GM21717 (cell line): ENCODE data around the gene ASPHD2.

Source experiments
- ATAC-seq: cut with Tn5 transposase; IDR thresholded peaks from one replicate; pipeline ENCODE4 v1.9.1; 2021; ENCODE audit warnings: mild to moderate bottlenecking, moderate library complexity; ENCODE audit not compliant: unreplicated experiment

Gene ASPHD2

GRCh38 chr22:26471522-26471921 lies 42.5 kb downstream of the ASPHD2 start:
- no peak for ATAC-seq

DNA sequence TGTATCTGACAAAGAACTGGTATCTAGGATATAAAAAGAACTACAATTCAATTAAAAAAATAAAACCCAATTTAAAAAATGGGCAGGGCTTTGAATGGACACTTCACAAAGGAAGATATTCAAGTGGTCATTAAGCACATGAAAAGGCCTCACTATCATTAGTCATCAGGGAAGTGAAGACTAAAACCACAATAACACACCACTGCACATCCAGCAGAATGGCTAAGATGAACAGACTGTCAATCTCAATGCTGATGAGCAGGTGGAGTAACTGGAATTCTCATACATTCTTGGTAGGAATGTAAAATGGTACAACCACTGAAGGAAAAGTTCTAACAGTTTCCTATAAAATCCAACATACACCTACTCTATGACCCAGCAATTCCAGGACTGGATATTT lies 45.6 kb downstream of the ASPHD2 start:
- ATAC-seq = no peak

DNA sequence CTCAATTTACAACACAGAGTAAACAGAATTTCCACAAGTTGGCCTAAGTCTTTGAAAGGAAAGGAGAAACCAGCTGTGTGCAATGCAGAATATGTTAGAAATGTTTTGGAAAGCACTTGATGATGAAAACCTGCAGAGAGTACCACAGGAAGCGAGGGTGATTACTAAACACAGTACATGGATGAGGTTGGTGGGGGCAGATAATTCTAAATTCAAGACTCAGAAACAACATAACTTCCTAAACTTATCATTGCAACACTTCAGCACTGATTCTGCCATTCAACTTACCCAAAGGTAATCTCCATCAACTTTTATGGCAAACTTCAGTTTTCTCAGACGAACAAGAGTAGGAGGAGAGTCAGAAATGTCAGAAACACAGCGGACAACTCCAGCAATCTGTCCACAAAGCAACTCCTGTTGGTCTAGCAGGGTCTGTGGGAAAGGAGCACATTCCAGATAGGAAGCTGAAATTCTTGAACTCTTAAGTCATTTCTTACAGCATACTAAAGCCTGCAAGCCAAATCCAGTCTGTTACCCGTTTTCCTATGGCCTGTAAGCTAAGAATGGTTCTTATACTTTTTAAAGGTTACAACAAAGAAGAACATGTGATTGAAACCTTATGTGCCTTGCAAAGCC lies 47.8 kb downstream of the ASPHD2 start:
- ATAC-seq = no peak

GRCh38 chr22:26477341-26477731 lies 48.3 kb downstream of the ASPHD2 start:
- ATAC-seq = no peak

- ATAC-seq = no peak
Observed at GRCh38 chr22:26479043-26479791, 50.2 kb downstream of the ASPHD2 start.

GRCh38 chr22:26479792-26480610 lies 50.9 kb downstream of the ASPHD2 start:
- ATAC-seq = no peak

DNA sequence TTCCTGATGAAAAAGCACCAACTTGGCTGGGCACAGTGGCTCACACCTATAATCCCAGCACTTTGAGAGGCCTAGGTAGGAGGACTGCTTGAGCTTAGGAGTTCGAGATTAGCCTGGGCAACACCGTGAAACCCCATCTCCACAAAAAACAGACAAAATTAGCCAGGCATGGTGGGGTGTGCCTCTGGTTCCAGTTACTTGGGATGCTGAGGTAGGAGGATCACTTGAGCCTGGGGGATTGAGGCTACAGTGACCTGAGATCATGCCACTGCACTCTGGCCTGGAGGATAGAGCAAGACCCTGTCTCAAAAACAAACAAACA lies 51.5 kb downstream of the ASPHD2 start:
- no peak for ATAC-seq

GRCh38 chr22:26481112-26481693 lies 52.1 kb downstream of the ASPHD2 start:
- ATAC-seq = no peak

DNA sequence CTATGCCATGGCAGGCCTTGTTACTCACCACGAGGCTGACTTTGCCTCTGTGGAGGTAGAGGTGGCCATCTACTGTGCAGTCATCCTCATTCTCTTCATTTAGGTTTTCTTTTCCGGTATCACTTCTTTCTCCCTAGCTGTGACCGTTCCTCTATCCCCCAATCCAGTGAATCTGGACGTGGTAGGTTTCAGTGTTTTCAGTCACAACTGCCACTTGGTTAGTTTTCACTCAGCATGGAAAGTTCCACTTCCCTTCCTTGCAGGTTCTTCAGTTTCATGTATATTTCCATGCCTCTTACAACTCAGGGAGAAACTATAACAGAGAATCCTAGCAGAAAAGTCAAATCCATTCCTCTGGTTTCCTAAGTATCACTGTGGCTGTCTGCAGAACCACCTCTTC lies 52.6 kb downstream of the ASPHD2 start:
- ATAC-seq = no peak

DNA sequence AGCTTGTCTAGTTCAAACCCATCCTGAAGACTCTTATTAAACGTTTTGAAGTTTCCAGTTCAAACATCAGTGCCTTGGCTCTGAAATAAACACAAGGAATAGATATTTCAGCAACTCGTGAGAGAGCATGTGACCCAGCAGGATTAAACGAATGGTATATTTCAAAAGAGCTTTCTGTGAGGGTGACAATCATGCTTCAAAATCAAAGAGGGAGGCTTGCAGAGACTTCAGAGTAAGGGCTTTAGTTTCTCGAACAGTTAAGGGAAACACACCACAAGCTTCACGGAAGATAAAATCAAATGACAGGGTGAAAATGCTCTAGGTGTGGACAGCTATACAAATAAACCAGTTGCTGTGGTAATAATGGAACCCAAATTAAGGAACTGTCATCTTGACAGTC lies 53.1 kb downstream of the ASPHD2 start:
- ATAC-seq = no peak

DNA sequence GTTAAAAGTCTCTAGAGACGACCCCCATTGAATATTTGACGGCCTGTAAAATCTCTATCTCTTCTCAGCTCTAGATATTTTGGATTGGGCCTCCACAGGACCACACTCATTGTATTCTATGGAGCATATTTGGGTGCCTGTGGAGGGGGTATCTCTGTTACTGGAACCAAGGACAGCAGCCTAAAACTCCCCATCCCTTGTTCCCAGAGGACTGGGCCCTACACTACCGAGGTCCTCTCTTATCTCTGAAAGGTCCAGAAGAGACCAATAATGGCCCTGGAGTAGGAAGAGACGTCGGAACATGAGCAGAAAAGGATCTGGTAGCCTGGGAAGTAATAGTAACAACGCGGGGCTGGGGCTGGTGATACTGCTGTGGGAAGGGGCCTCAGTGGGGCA lies 54.0 kb downstream of the ASPHD2 start:
- ATAC-seq = no peak

DNA sequence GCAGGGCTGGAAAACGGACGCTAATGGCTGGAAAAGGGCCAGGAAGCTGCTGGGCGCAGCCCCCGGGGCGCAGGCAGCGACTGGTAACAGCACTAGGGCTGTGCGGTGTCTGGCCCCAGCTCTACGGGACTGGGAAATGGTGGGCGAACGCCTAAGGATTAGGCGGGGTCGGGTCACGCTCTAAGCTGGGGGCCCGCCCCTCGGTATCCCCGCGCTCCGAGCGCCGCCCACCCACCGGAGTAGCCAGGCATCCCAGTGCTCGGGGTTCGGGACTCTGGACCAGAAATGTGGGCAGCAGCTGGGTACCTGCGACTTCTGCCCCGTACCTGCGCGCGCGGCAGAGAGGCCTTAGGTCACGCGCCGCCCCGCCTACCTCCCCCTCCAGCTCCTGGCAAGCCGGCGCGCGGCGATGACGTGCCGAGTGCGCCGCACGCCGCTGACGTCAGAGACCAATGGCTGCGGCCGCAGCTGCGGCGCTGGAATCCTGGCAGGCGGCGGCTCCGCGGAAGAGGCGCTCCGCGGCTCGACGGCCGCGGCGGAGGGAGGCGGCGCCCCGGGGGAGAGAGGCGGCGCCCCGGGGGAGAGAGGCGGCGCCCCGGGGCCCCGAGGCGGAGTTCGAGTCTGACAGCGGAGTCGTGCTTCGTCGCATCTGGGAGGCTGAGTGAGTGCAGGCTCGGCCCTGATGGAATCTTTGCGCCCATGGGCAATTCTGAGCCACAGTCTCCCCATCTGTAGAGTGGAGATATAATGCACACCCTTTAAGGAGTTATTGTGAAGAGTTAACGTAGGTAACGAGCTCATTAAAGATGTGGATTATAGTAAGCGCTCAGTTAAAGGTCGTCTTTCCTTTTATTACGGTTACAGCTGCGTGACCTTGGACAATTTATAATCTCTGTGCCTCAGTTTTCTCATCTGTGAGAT lies 54.6 kb downstream of the ASPHD2 start, which contains the start of the genes HPS4 and SRRD:
Gene HPS4 (minus strand): TSS at position 345 of the 921 bp plus-strand sequence. CDS start 2,021 bp downstream, outside the sequence.
Gene SRRD (plus strand): TSS at position 439 of the 921 bp plus-strand sequence. CDS start 14 bp downstream, at position 453.
- peak; percentile 45 for ATAC-seq

- ATAC-seq = no peak
Observed at GRCh38 chr22:26484360-26484706, 55.3 kb downstream of the ASPHD2 start.

- ATAC-seq = no peak
Observed at GRCh38 chr22:26485013-26485412, 56.0 kb downstream of the ASPHD2 start.

DNA sequence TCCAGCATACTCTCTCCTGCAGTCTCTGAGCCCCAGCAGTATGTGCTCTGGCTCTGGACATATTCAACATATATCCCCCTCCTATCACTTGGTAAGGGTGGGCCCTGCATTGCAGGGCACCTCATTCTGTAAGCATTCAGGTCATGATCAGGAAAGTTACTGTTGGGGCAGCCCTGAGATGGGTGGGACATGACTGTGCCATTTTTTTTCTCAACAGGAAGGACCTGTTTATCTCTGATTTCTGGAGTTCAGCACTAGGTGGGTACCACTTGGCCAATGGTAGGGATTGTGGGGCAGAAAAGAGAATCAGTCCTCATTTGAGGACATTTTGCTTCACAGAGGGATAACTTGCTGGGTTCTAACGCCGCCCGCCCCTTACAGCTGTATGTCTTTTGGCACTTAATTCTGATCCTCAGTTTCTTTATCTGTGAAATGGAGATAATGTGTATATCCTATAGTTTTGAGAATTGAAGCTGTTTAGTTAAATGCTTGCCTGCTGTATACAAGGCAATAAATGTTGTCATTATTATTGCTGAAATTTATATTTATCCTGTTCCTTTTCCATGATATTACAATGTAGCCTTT lies 56.8 kb downstream of the ASPHD2 start:
- no peak for ATAC-seq

DNA sequence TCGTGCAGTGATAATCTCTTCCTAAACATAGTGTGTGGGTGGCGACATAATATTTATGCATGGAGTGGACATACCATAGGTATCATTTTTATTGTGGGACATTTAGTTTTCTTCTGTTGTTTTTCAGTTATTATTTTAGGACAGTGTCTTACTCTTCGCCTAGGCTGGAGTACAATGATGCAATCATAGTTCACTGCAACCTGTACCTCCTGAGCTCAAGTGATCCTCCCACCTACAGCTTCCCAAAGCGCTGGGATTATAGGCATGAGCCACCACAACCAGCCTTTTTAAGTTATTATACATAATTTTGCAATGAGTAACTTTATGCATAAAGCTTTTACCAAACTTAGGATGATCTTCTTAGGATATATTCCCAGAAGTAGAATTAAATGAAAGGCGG lies 57.3 kb downstream of the ASPHD2 start:
- ATAC-seq = no peak

GRCh38 chr22:26487996-26488395 lies 58.9 kb downstream of the ASPHD2 start:
- ATAC-seq = no peak

GRCh38 chr22:26489447-26490036 lies 60.5 kb downstream of the ASPHD2 start:
- ATAC-seq = no peak

- no peak for ATAC-seq
Observed at GRCh38 chr22:26492220-26492619, 63.2 kb downstream of the ASPHD2 start.

- ATAC-seq = no peak
Observed at GRCh38 chr22:26494506-26494905, 65.4 kb downstream of the ASPHD2 start.
